ENCODE results near the gene SLC17A5. TPM values are rescaled to one million over a fixed set of nuclear protein-coding genes. Genes with fewer than 3 reads are reported as not detected.
A peak's percentile ranks its signal among the peaks of the same experiment; 100 is the strongest.

The SLC17A5 gene
- total and polyA plus RNA-seq, 8 donors = 2.4 to 11.0 (median 5.4) TPM

GRCh38 chr6:73608761-73609160 is 45.0 kb downstream of the SLC17A5 start:
- no peak for FAIRE-seq
- Histone ChIP-seq H3K9me3 (no peaks in the 10 kb centered on the region), H3K27me3 (no peaks in the 10 kb centered on the region), H3K4me1 (no peaks in the 10 kb centered on the region), H3K36me3 (peaks cover 0 to 4% (median 0%) of the 10 kb centered on the region in 3 donors), H3K27ac (no peak overlapping the region), H3K4me3 (no peak overlapping the region)
- no peak for TF ChIP-seq CTCF (IDR thresholded peaks at IDR 0.05)
- DNase-seq = no peak
- intact Hi-C loops (cut with DNase I) = no loop called here
- no peak for ATAC-seq
- WGBS, 2 donors = 76 to 77% methylated on average over 4 of the region's 4 CpGs

- H3K4me3 ChIP-seq = no peak overlapping the region
- H3K27ac ChIP-seq = no peak overlapping the region
- TF ChIP-seq CTCF (IDR thresholded peaks at IDR 0.05) = no peak
- FAIRE-seq = no peak
- H3K4me1 ChIP-seq = no peaks in the 10 kb centered on the region
- no peaks in the 10 kb centered on the region for H3K36me3 ChIP-seq
- no peaks in the 10 kb centered on the region for H3K27me3 ChIP-seq
- intact Hi-C loops (cut with DNase I) = no loop called here
- no peaks in the 10 kb centered on the region for H3K9me3 ChIP-seq
- no peak for ATAC-seq
- 62 to 68% methylated on average over 2 of the region's 2 CpGs for WGBS, 2 donors
- DNase-seq = no peak
Observed at GRCh38 chr6:73606428-73606827, 47.4 kb downstream of the SLC17A5 start.

- intact Hi-C loops (cut with DNase I) = no loop called here
- no peak for TF ChIP-seq CTCF (IDR thresholded peaks at IDR 0.05)
- FAIRE-seq (no peak), ATAC-seq (no peak), DNase-seq (no peak)
- 91 to 96% methylated on average over 5 of the region's 5 CpGs for WGBS, 2 donors
- Histone ChIP-seq H3K36me3 (no peaks in the 10 kb centered on the region), H3K27me3 (no peaks in the 10 kb centered on the region), H3K4me3 (no peak overlapping the region), H3K4me1 (no peaks in the 10 kb centered on the region), H3K27ac (no peak overlapping the region), H3K9me3 (no peaks in the 10 kb centered on the region)
Observed at GRCh38 chr6:73604461-73604860, 49.3 kb downstream of the SLC17A5 start.

GRCh38 chr6:73604020-73604419 is 49.8 kb downstream of the SLC17A5 start:
- Histone ChIP-seq H3K36me3 (no peaks in the 10 kb centered on the region), H3K9me3 (no peaks in the 10 kb centered on the region), H3K27me3 (no peaks in the 10 kb centered on the region), H3K4me1 (no peaks in the 10 kb centered on the region), H3K4me3 (no peak overlapping the region), H3K27ac (no peak overlapping the region)
- no peak for TF ChIP-seq CTCF (IDR thresholded peaks at IDR 0.05)
- FAIRE-seq (no peak), ATAC-seq (no peak), DNase-seq (no peak)
- WGBS, 2 donors = 56 to 57% methylated on average over 1 of the region's 1 CpG
- intact Hi-C loops (cut with DNase I) = no loop called here

- no peak for TF ChIP-seq CTCF (IDR thresholded peaks at IDR 0.05)
- H3K27me3 ChIP-seq = no peaks in the 10 kb centered on the region
- peak overlapping the region in 3 of 4 donors; percentile 58 to 93 (median 75) for H3K27ac ChIP-seq
- peaks cover 6 to 11% (median 10%) of the 10 kb centered on the region in 3 donors for H3K4me1 ChIP-seq
- H3K9me3 ChIP-seq = no peaks in the 10 kb centered on the region
- FAIRE-seq = no peak
- H3K36me3 ChIP-seq = no peaks in the 10 kb centered on the region
- ATAC-seq = peak in 3 of 4 donors; percentile 60 to 70 (median 61)
- DNase-seq = no peak
- peak overlapping the region in 2 of 4 donors; percentile 4 to 10 for H3K4me3 ChIP-seq
- 13 to 28% methylated on average over 6 of the region's 6 CpGs for WGBS, 2 donors
- intact Hi-C loops (cut with DNase I) = loop anchor here in 1 of 3 donors (10.0 kb wide), 1 partner anchor 62 kb away; the partner anchor contains the start of gene EEF1A1
Observed at GRCh38 chr6:73586416-73586974, 67.3 kb downstream of the SLC17A5 start.
